HepG2 (cell line): Measurements from ENCODE around the gene PXDC1. TPM values are rescaled to one million over a fixed set of nuclear protein-coding genes. Genes with fewer than 3 reads are reported as not detected.

Source experiments
- ATAC-seq: fragments of 200-7000 bp; cut with Tn5 transposase; 3 replicates; pipeline ENCODE4 v1.9.1; 2020; ENCODE audit warnings: mild to moderate bottlenecking, moderate library complexity
- BruUV-seq: library from RNA; stranded (reverse); fragments of 400-500 nt; replicated peaks from 2 replicates; lab custom pipeline; 2021; lab: Mats Ljungman, UMichigan
- CTCF ChIA-PET: fragments of 300-600 bp; formaldehyde crosslinking; extraction: SDS; loops from one replicate; lab custom pipeline; 2021; ENCODE audit warnings: low total read pairs, inconsistent platforms, low intra/inter-chr PET ratio; lab: Yijun Ruan, JAX
- POLR2A ChIA-PET: fragments of 350-600 bp; sonication (Branson Sonifier 250); formaldehyde crosslinking; loops from one replicate; lab custom pipeline; 2020; ENCODE audit warnings: antibody characterized with exemption, inconsistent platforms; lab: Yijun Ruan, JAX
- DNase-seq: peaks from one replicate; pipeline ENCODE4 v3.0.0-alpha.2; 2015; ENCODE audit warnings: low spot score
- FAIRE-seq: peaks from 3 replicates; lab custom pipeline; 2011; peaks lifted over from hg19 to GRCh38; lab: Jason Lieb, UNC
- H2AFZ ChIP-seq: one replicate; pipeline ENCODE4 v1.6.1; 2011; ENCODE audit warnings: low read length, inconsistent platforms
- H3K27ac ChIP-seq: fragments of 300-600 bp; 3 replicates; pipeline ENCODE4 v1.8.0; 2011; ENCODE audit warnings: mixed run types, mild to moderate bottlenecking, mixed read lengths, low read length, inconsistent platforms; ENCODE audit not compliant: insufficient read depth; ENCODE audit errors: extremely low read length
- H3K27me3 ChIP-seq, 2 experiments: fragments of 200-600 bp in 1 of 2; 2 replicates in 1 of 2; 3 replicates in 1 of 2; pipeline versions ENCODE4 v1.6.0 to v1.8.0; 2011; ENCODE audit warnings: low read length in 2 of 2, mild to moderate bottlenecking in 2 of 2, moderate library complexity in 2 of 2, inconsistent platforms in 1 of 2; ENCODE audit not compliant: insufficient read depth in 2 of 2, control insufficient read depth in 1 of 2
- H3K36me3 ChIP-seq, 2 experiments: fragments of 200-600 bp in 1 of 2; replicated peaks in 1 of 2; 2 replicates in 1 of 2; 3 replicates in 1 of 2; pipeline versions ENCODE4 v1.5.1 to v1.8.0; 2011; ENCODE audit warnings: low read length in 2 of 2, inconsistent platforms in 1 of 2; ENCODE audit not compliant: insufficient read depth in 2 of 2, control insufficient read depth in 1 of 2
- H3K4me1 ChIP-seq: 2 replicates; pipeline ENCODE4 v1.5.1; 2012; ENCODE audit warnings: low read length, inconsistent platforms; ENCODE audit not compliant: insufficient read depth
- H3K4me2 ChIP-seq: 2 replicates; pipeline ENCODE4 v1.6.0; 2011; ENCODE audit warnings: low read depth, low read length, inconsistent platforms
- H3K4me3 ChIP-seq, 3 experiments: fragments of 200-600 bp in 1 of 3; sonication (generic), shearing (Covaris generic) in 1 of 3; replicated peaks in 1 of 3; 2 replicates each; pipeline ENCODE4 v1.5.1; 2011 to 2016; ENCODE audit warnings: low read length in 3 of 3, inconsistent platforms in 2 of 3, low read depth in 2 of 3, mild to moderate bottlenecking in 2 of 3, control low read depth in 1 of 3, mixed read lengths in 1 of 3; ENCODE audit not compliant: insufficient read depth in 1 of 3
- H3K79me2 ChIP-seq: one replicate; pipeline ENCODE4 v1.6.1; 2011; ENCODE audit warnings: low read length, inconsistent platforms; ENCODE audit not compliant: insufficient read depth
- H3K9ac ChIP-seq: 2 replicates; pipeline ENCODE4 v1.6.0; 2011; ENCODE audit warnings: mild to moderate bottlenecking, low read depth, low read length, inconsistent platforms; ENCODE audit not compliant: insufficient read depth
- H3K9me3 ChIP-seq: 2 replicates; pipeline ENCODE4 v1.5.1; 2012; ENCODE audit warnings: mild to moderate bottlenecking, low read length
- H4K20me1 ChIP-seq: 2 replicates; pipeline ENCODE4 v1.6.0; 2011; ENCODE audit warnings: inconsistent platforms, mild to moderate bottlenecking, low read length, moderate library complexity; ENCODE audit not compliant: insufficient read depth
- HNRNPUL1 ChIP-seq: fragments of 200-400 bp; formaldehyde crosslinking; IDR thresholded peaks from 2 replicates; pipeline ENCODE4 v1.6.1; 2017; ENCODE audit warnings: low read depth, mild to moderate bottlenecking, low read length, moderate library complexity
- IRF1 ChIP-seq: sonication (generic); formaldehyde crosslinking; IDR thresholded peaks from 2 replicates; pipeline ENCODE4 v1.4.0; 2020; ENCODE audit warnings: low read depth, mild to moderate bottlenecking, missing genetic modification reagents
- KDM5A ChIP-seq: fragments of 200-600 bp; sonication (generic); IDR thresholded peaks from 2 replicates; pipeline ENCODE4 v1.7.0; 2018; ENCODE audit warnings: antibody characterized with exemption, mild to moderate bottlenecking, low read length, borderline replicate concordance
- NCOA1 ChIP-seq: sonication (generic); formaldehyde crosslinking; IDR thresholded peaks from 2 replicates; pipeline ENCODE4 v1.9.0; 2021; ENCODE audit warnings: missing genetic modification reagents
- THRA ChIP-seq: sonication (generic); formaldehyde crosslinking; IDR thresholded peaks from 2 replicates; pipeline ENCODE4 v1.4.0; 2020; ENCODE audit warnings: missing genetic modification reagents, borderline replicate concordance
- YEATS4 ChIP-seq: sonication (generic); formaldehyde crosslinking; IDR thresholded peaks from 2 replicates; pipeline ENCODE4 v1.4.0; 2020; ENCODE audit warnings: missing genetic modification reagents, borderline replicate concordance
- ZBTB25 ChIP-seq: IDR thresholded peaks from 2 replicates; pipeline ENCODE4 v1.6.1; 2018; ENCODE audit warnings: missing genetic modification reagents
- ZBTB38 ChIP-seq: sonication (generic); formaldehyde crosslinking; IDR thresholded peaks from 2 replicates; pipeline ENCODE4 v1.5.1; 2020; ENCODE audit warnings: mild to moderate bottlenecking, missing genetic modification reagents
- ZFY ChIP-seq: sonication (generic); formaldehyde crosslinking; IDR thresholded peaks from 2 replicates; pipeline ENCODE4 v1.4.0; 2020; ENCODE audit warnings: missing genetic modification reagents
- ZNF292 ChIP-seq: sonication (generic); formaldehyde crosslinking; IDR thresholded peaks from 2 replicates; pipeline ENCODE4 v1.8.1; 2022; ENCODE audit warnings: mild to moderate bottlenecking, low read depth, missing genetic modification reagents, borderline replicate concordance
- ZNF350 ChIP-seq: sonication (generic); formaldehyde crosslinking; IDR thresholded peaks from 2 replicates; pipeline ENCODE4 v1.4.0; 2020; ENCODE audit warnings: mild to moderate bottlenecking, low read depth, missing genetic modification reagents, borderline replicate concordance
- ZNF367 ChIP-seq: sonication (generic); formaldehyde crosslinking; IDR thresholded peaks from 2 replicates; pipeline ENCODE4 v1.4.0; 2020; ENCODE audit warnings: missing genetic modification reagents, borderline replicate concordance
- ZNF460 ChIP-seq: sonication (generic); formaldehyde crosslinking; IDR thresholded peaks from 2 replicates; pipeline ENCODE4 v1.5.1; 2020; ENCODE audit warnings: missing genetic modification reagents, mild to moderate bottlenecking, borderline replicate concordance
- ZNF614 ChIP-seq: IDR thresholded peaks from 2 replicates; pipeline ENCODE4 v1.6.1; 2018; ENCODE audit warnings: missing biosample characterization, missing genetic modification reagents, inconsistent platforms, borderline replicate concordance
- ZNF691 ChIP-seq: sonication (generic); formaldehyde crosslinking; IDR thresholded peaks from 2 replicates; pipeline ENCODE4 v1.4.0; 2020; ENCODE audit warnings: missing genetic modification reagents, low read depth, mild to moderate bottlenecking, borderline replicate concordance
- ZNF800 ChIP-seq: sonication (generic); formaldehyde crosslinking; IDR thresholded peaks from 2 replicates; pipeline ENCODE4 v1.4.0; 2020; ENCODE audit warnings: missing genetic modification reagents
- WGBS: methylation state at CpG from one replicate; pipeline ENCODE4 v1.1.6; 2017; ENCODE audit warnings: low lambda C conversion rate; 5-methylcytosine and 5-hydroxymethylcytosine counted together
- in situ Hi-C: cut with HindIII; loops from 2 replicates; pipeline ENCODE4 v1.10.0; 2017; ENCODE audit warnings: low pct_unique_long_range_greater_than_20kb; ENCODE audit not compliant: extremely low pct_ligation_motif_present
- intact Hi-C: fragments of 100-400 bp; cut with micrococcal nuclease; formaldehyde crosslinking; loops from one replicate; pipeline ENCODE4 v1.10.0; 2022; ENCODE audit not compliant: unreplicated experiment
- polyA plus RNA-seq, 8 experiments: library from polyadenylated mRNA; depleted of rRNA in 3 of 8; stranded (reverse) in 7 of 8; unstranded in 1 of 8; fragments of >200 nt; fragmentation: Illumina TruSeq in 4 of 8; extraction: Trizol in 4 of 8; gene quantifications; 2 replicates each; pipeline versions ENCODE4 v1.2.1 to v1.2.3, GENCODE V29; 2011 to 2016; ENCODE audit warnings: low read depth in 4 of 8, missing spikeins in 1 of 8, mixed read lengths in 1 of 8; ENCODE audit not compliant: insufficient read depth in 1 of 8
- total RNA-seq, 5 experiments: library from RNA; depleted of rRNA; stranded (reverse); fragments of >200 nt; fragmentation: Illumina TruSeq; extraction: Trizol; gene quantifications; 2 replicates each; pipeline ENCODE4 v1.2.3, GENCODE V29; 2016; ENCODE audit warnings: low read depth in 1 of 5

PXDC1 gene
- total and polyA plus RNA-seq, 2 of the 13 experiments (the other 11 are each of a cell fraction or from before 2014, with no cell fraction given), result 32.4 to 34.7 TPM

GRCh38 chr6:3788408-3789017, 37.0 kb upstream of the PXDC1 start:
- Histone ChIP-seq H3K27ac (peak overlapping the region; percentile 97), H3K27me3 (no peaks in the 10 kb centered on the region), H3K4me3 (peak overlapping the region; percentile 40 to 73 (median 45)), H3K36me3 (no peaks in the 10 kb centered on the region; a peak in 1 of 5 replicates), H2AFZ (no peak overlapping the region), H3K4me2 (peak overlapping the region; percentile 99), H4K20me1 (no peaks in the 10 kb centered on the region), H3K9ac (peak overlapping the region; percentile 88), H3K4me1 (peaks cover 70% of the 10 kb centered on the region), H3K79me2 (peaks cover 8% of the 10 kb centered on the region), H3K9me3 (no peaks in the 10 kb centered on the region)
- TSS peak; percentile 86 for BruUV-seq
- DNase-seq (peak; percentile 79), FAIRE-seq (no peak), ATAC-seq (peak; percentile 71)
- ChIA-PET CTCF (interaction anchor here (1.1 kb wide), 1 partner anchor 36 kb away, joined by 3 read pairs; no protein-coding TSS in a partner anchor), POLR2A (interaction anchor here (0.8 to 5.5 kb wide), 26 partner anchors 9 to 233 kb away, joined by 3 to 67 read pairs (median 6); partner anchors contain the start of gene PXDC1)
- in situ Hi-C loops (loop anchor here (5.0 kb wide), 1 partner anchor 36 kb away; the partner anchor contains the start of gene PXDC1), intact Hi-C loops (loop anchor here (1.0 to 5.0 kb wide), 6 partner anchors 9 to 82 kb away; no protein-coding TSS in a partner anchor)
- 17% methylated on average over 12 of the region's 12 CpGs for WGBS
- TF ChIP-seq ZBTB38 (no peak; the same call in none of the 2 replicates), ZNF614 (no peak), ZNF367 (CRISPR knock-in tag) (no peak), HNRNPUL1 (no peak), ZNF350 (CRISPR knock-in tag) (peak; percentile 78; the same call in 1 of the 2 replicates), THRA (no peak), IRF1 (CRISPR knock-in tag) (no peak), ZNF460 (CRISPR knock-in tag) (no peak), KDM5A (no peak), NCOA1 (CRISPR knock-in tag) (0 out of 2 replicates have a peak, but pooled peaks have one; percentile 32), ZBTB25 (CRISPR knock-in tag) (0 out of 2 replicates have a peak, but pooled peaks have one; percentile 6), ZNF800 (no peak), ZFY (CRISPR knock-in tag) (peak; percentile 38), ZNF292 (CRISPR knock-in tag) (peak; percentile 15; the same call in 1 of the 2 replicates), YEATS4 (CRISPR knock-in tag) (no peak), ZNF691 (CRISPR knock-in tag) (no peak)
